ENCODE data around the gene LPIN1. TPM values are rescaled to one million over a fixed set of nuclear protein-coding genes. Genes with fewer than 3 reads are reported as not detected.

The LPIN1 gene
- total and polyA plus RNA-seq, 8 donors = 7.3 to 152 (median 18.2) TPM

DNA sequence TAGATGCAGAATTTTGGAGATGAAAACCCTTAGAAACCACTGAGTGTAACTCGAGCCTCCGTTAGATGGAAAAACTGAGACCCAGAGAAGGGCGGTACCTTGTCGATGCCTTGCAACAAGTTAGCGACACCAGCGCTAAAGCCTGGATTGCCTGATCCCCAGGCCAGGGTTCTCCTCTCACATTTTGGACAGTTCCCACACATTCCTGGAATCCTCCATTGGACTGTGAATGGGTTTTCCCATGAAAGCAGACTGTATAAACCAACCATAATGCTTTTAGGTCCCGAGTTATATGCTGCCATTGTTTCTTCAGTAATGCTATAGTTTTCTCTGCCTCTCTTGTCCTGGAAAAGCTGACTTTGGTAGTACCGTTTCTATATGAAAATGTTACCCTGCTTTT, 37.1 kb upstream of the LPIN1 start:
- no peaks in the 10 kb centered on the region for H3K36me3 ChIP-seq
- 88 to 97% (median 95%) methylated on average over 8 of the region's 8 CpGs for WGBS, 5 donors
- TF ChIP-seq, protein P1, sequence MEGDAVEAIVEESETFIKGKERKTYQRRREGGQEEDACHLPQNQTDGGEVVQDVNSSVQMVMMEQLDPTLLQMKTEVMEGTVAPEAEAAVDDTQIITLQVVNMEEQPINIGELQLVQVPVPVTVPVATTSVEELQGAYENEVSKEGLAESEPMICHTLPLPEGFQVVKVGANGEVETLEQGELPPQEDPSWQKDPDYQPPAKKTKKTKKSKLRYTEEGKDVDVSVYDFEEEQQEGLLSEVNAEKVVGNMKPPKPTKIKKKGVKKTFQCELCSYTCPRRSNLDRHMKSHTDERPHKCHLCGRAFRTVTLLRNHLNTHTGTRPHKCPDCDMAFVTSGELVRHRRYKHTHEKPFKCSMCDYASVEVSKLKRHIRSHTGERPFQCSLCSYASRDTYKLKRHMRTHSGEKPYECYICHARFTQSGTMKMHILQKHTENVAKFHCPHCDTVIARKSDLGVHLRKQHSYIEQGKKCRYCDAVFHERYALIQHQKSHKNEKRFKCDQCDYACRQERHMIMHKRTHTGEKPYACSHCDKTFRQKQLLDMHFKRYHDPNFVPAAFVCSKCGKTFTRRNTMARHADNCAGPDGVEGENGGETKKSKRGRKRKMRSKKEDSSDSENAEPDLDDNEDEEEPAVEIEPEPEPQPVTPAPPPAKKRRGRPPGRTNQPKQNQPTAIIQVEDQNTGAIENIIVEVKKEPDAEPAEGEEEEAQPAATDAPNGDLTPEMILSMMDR (IDR thresholded peaks at IDR 0.05) = no peak
- TF ChIP-seq POLR2AphosphoS5 (IDR thresholded peaks at IDR 0.05) (no peak), EP300 (IDR thresholded peaks at IDR 0.05) (no peak)
- peaks cover 0 to 24% (median 15%) of the 10 kb centered on the region in 4 donors for H3K4me1 ChIP-seq
- intact Hi-C loops (cut with DNase I; ENCODE audit: low total_unique reads) = no loop called here
- peak overlapping the region in 1 of 5 donors; percentile 69 for H3K27ac ChIP-seq
- no peaks in the 10 kb centered on the region for H3K9me3 ChIP-seq
- no peaks in the 10 kb centered on the region for H3K27me3 ChIP-seq
- H3K4me3 ChIP-seq = no peak overlapping the region
- DNase-seq = no peak

DNA sequence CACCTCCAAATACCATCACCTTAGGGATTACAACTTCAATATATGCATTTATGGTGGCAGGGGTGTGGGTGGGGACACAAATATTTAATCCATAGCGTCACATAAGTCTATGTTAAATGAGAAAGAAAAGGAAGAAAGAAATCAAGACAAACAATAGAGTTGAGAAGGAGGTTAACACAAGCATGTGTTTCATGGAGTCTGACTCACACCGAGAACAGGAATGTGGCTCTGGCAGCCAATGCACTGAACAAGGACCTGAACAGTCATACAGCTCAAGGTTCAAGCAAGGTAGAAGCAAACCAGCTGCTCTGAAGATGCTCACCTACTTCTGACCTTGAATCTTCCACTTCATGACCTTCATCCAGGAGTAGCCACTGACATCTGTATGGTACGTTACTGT, 36.2 kb upstream of the LPIN1 start:
- intact Hi-C loops (cut with DNase I; ENCODE audit: low total_unique reads) = no loop called here
- Histone ChIP-seq H3K4me3 (no peak overlapping the region), H3K36me3 (no peaks in the 10 kb centered on the region), H3K9me3 (no peaks in the 10 kb centered on the region), H3K4me1 (peaks cover 0 to 24% (median 15%) of the 10 kb centered on the region in 4 donors), H3K27me3 (no peaks in the 10 kb centered on the region), H3K27ac (peak overlapping the region in 4 of 5 donors; percentile 8 to 73 (median 47))
- WGBS, 5 donors = 23 to 49% (median 38%) methylated on average over 3 of the region's 3 CpGs
- DNase-seq = peak in 1 of 2 donors; percentile 58
- TF ChIP-seq POLR2AphosphoS5 (IDR thresholded peaks at IDR 0.05) (peak in 1 of 3 donors; percentile 58), EP300 (IDR thresholded peaks at IDR 0.05) (no peak)

- intact Hi-C loops (cut with DNase I; ENCODE audit: low total_unique reads) = no loop called here
- DNase-seq = peak; percentile 40 to 47
- 13 to 25% (median 22%) methylated on average over 3 of the region's 3 CpGs for WGBS, 5 donors
- Histone ChIP-seq H3K4me3 (no peak overlapping the region), H3K27ac (peak overlapping the region in 4 of 5 donors; percentile 8 to 73 (median 47)), H3K4me1 (peaks cover 0 to 24% (median 15%) of the 10 kb centered on the region in 4 donors), H3K36me3 (no peaks in the 10 kb centered on the region), H3K27me3 (no peaks in the 10 kb centered on the region), H3K9me3 (no peaks in the 10 kb centered on the region)
- TF ChIP-seq EP300 (IDR thresholded peaks at IDR 0.05) = no peak
Measured at GRCh38 chr2:11710632-11711353, 35.6 kb upstream of the LPIN1 start.

DNA sequence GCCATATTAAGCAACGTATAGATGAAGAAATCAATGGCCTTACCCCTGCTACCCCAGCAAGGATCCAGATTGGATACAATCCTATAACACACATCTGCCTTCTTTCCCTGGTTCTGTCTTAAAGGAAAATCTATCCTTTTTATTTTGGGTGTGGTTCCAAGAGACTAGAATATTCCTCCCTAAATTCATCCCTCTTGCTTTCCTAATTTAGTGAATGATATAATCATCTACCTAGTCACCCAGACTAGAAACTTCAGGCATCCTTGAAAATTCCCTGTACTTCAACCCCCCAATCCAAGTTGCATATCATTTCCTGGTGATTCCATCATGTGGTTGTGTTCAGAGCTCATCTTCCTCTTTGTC, 35.1 kb upstream of the LPIN1 start:
- Histone ChIP-seq H3K9me3 (no peaks in the 10 kb centered on the region), H3K4me3 (no peak overlapping the region), H3K27ac (peak overlapping the region in 2 of 5 donors; percentile 69 to 73), H3K4me1 (peaks cover 0 to 24% (median 15%) of the 10 kb centered on the region in 4 donors), H3K36me3 (no peaks in the 10 kb centered on the region), H3K27me3 (no peaks in the 10 kb centered on the region)
- TF ChIP-seq POLR2A (IDR thresholded peaks at IDR 0.05) (no peak), POLR2AphosphoS5 (IDR thresholded peaks at IDR 0.05) (no peak), EP300 (IDR thresholded peaks at IDR 0.05) (no peak)
- TF ChIP-seq, protein P1 (IDR thresholded peaks at IDR 0.05) = no peak
- no peak for DNase-seq
- WGBS, 5 donors = 41 to 74% (median 71%) methylated on average over 1 of the region's 1 CpG
- intact Hi-C loops (cut with DNase I; ENCODE audit: low total_unique reads) = no loop called here

DNA sequence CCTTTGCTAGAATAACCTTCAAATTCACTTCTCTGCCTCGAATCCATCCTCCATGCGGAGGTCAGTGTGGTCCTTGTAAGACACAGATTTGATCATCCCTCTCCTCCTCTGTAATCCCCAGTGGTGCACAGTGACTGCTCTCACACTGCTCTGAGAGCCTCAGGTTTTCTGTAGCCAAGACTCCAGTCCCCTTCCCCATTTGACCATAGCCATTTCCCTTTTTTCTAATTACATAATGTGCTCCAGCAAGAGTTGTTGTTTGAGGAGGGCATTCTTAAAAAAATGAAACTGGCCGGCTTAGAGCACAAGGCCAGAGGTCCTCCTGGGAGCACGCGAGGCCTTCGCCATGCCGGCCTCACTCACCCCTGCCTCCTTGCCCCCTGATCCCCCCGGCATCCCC, 34.7 kb upstream of the LPIN1 start:
- Histone ChIP-seq H3K4me1 (peaks cover 0 to 26% (median 16%) of the 10 kb centered on the region in 4 donors), H3K27ac (no peak overlapping the region), H3K9me3 (no peaks in the 10 kb centered on the region), H3K4me3 (no peak overlapping the region), H3K27me3 (no peaks in the 10 kb centered on the region), H3K36me3 (no peaks in the 10 kb centered on the region)
- no peak for TF ChIP-seq EP300 (IDR thresholded peaks at IDR 0.05)
- TF ChIP-seq POLR2AphosphoS5 (IDR thresholded peaks at IDR 0.05) = no peak
- TF ChIP-seq, protein P1 (IDR thresholded peaks at IDR 0.05) = no peak
- TF ChIP-seq POLR2A (IDR thresholded peaks at IDR 0.05) = no peak
- no peak for DNase-seq
- 79 to 84% (median 82%) methylated on average over 8 of the region's 8 CpGs for WGBS, 5 donors
- intact Hi-C loops (cut with DNase I; ENCODE audit: low total_unique reads) = no loop called here
